Activated CD4-positive, alpha-beta T cell treated with anti-CD3 and anti-CD28 coated beads, Interleukin-2, Interleukin-6, amounts not matched to agents 100 ng/mL and 50 ng/mL, durations not matched to agents 16 hours and 8 hours (primary cell): Measurements from ENCODE around the gene FHOD3.

ENCODE experiments used
- DNase-seq: peaks from one replicate; pipeline ENCODE4 v3.0.0-alpha.2; 2020

The FHOD3 gene

GRCh38 chr18:36608107-36608506 lies 310.6 kb downstream of the FHOD3 start:
- DNase-seq, result no peak

- no peak for DNase-seq
Measured at GRCh38 chr18:36610258-36610657, 312.7 kb downstream of the FHOD3 start.

GRCh38 chr18:36610661-36611060 lies 313.1 kb downstream of the FHOD3 start:
- DNase-seq, result no peak

- no peak for DNase-seq
Measured at GRCh38 chr18:36613069-36613468, 315.6 kb downstream of the FHOD3 start.

- no peak for DNase-seq
Measured at GRCh38 chr18:36613810-36614209, 316.3 kb downstream of the FHOD3 start.

DNA sequence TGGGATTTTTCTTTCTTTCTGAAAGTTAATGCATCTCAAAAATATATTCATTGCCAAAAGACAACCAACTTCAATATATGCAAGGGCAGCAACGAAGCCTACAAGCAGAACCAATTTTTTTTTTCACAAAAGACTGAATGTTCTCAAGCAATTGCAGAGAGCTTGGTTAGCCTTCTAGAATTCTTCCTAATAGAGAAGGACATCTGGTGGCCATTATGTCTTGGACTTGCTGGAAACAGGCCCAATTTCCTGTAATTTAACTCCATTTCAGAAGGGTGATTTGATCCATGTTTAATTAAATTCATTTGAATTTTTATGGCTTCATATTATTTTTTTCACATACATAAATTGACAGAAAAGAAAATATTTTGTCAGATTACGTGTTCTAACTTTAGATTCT lies 323.3 kb downstream of the FHOD3 start:
- DNase-seq, result no peak

DNA sequence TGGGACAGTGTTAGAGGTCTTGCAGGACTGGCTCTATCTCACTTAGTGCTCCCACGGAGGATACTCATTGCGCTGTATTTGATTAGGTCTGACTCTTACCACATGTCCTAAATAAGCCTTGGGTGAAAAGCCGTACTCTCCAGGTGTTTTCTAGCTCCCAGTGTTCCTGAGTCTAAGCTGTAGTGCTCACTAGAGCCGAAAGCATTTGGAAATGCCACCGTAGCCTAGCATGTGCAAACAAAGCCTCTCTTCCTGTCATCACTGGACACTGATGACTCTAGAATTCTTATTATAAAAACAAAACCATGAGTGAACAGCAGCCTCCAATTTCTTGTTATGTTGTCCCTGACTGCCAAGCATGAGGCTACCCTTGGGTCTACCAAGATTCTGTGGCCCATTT lies 325.1 kb downstream of the FHOD3 start:
- no peak for DNase-seq

DNA sequence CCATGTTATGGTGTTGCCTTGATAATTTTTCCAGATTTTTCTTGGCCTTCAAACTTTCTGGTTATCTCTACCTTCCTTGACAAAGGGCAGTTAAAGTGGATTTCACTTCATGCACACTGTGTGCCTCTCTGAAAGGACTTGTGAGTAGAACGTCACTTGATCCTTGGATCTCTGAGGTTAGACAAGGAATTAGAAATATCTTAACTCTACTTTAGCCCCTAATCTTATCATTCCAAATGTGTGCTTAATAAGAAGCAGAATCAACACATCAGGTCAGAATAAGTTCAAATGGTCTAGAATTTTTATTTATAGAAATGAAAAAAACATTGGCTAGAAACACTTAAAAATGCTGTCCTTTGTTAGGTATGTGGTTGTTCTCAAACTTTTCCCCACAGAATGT lies 325.6 kb downstream of the FHOD3 start:
- DNase-seq, result no peak

DNA sequence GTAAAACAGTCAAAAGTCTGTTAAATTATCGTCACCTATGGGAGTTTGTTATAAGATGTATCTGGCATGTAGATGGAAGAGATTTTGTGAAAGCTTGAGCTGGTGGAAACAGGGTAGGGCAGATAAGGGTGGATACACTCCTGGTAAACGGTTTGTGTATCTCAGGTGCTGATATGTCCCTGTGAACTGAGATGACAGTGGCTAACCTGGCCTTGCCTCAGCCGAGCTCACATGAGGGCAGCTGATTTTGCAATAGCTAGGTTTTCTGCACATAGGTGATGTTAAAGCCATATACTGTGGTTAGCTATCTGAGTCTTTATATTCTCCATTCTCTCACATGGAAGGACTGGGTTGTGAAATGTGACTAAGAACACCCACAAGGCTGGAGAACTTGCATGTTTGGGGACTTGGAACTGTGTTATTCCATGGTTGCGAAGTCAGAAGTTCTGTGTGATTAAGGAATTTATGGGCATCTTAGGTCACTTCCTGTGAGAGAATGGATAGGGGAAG lies 326.2 kb downstream of the FHOD3 start:
- DNase-seq, result no peak

DNA sequence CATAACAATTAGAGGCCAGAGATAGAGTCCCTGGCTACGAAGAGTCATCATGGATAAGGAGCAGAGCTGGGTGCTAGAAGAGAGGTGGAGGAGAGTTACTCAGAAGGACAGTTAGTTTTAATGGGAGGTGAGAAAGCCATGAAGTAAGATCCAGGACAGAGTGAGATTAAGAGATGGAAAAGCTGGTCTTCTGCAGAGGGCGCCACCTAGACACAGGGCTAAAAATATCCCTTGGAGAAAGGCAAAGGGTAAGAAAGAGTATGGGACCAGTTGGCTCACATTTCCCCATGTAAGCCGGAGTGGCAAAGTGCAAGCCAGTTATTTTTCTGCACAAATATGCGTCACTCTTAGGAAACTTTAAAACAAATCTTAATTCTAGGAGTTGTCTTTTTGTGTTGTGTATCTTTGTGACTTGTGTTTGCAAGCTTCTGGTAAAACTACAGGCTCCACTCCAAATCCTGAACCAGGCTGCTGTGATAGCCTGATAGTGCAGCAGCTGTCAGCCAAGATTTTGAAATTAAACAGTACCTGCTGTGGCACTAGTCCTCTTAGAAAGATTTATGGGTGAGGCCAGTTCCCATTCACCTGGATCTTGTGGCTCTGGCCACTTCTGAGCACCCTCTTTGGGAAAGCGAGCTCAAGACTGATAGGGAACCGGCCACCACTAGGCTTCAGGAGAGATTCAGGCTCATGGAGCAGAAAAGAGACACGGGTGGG lies 327.1 kb downstream of the FHOD3 start:
- no peak for DNase-seq

DNA sequence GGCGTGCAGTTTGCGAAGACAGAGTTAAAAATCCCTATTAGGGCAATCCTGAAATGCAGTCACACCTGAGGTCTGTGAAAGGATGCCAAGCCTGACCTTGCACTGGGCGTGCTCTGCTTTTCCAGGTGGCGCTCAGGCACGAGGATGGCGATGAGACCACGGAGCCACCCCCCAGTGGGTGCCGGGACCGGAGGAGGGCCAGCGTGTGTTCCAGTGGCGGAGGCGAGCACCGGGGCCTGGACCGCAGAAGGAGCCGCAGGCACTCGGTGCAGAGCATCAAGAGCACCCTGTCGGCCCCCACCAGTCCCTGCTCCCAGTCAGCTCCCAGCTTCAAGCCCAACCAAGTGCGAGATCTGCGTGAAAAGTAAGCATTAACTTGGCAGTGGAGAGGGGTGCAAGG lies 327.9 kb downstream of the FHOD3 start:
- DNase-seq, result no peak

GRCh38 chr18:36627637-36628036 lies 330.1 kb downstream of the FHOD3 start:
- no peak for DNase-seq

GRCh38 chr18:36628435-36629137 lies 331.1 kb downstream of the FHOD3 start:
- DNase-seq, result no peak

DNA sequence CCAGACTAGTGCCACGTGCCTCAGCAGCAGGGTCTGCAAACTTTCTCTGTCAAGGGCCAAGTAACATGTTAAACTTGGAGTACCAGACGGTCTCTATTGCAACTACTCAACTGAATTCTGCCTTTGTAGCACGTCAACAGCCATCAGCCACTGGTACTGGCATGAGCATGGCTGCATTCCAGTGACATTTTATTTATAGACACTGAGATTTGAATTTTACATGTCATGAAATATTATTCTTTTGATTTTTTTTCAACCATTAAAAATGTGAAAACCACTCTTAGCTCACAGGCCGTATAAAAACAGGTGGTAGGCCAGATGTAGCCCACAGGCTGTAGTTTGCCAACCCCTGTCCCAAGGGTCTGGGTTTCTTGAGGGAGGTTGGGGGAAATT lies 331.6 kb downstream of the FHOD3 start:
- DNase-seq, result no peak

GRCh38 chr18:36629836-36630235 lies 332.3 kb downstream of the FHOD3 start:
- DNase-seq, result no peak

GRCh38 chr18:36630917-36631316 lies 333.4 kb downstream of the FHOD3 start:
- no peak for DNase-seq

DNA sequence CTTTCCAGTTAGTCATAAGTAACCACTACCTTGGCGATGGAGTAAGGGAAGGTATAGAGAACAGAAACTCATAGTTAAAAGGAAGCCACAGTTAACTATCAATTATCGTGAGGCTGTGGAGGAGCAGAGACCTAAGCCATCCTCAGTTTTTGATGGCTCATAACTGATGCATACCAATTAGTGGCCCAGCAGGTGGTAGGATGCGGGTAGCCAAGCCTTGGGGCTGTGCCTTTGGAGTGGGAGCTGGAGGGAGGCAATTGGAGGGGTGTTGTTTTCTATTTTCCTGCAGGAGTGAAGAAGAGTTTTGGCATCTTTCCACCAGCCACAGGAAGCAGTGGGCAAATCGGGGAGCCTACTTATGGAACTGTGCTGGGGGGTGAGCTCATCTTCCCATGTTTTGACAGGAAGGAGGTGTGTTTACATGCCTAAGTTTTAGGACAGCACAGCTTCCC lies 336.5 kb downstream of the FHOD3 start:
- no peak for DNase-seq

DNA sequence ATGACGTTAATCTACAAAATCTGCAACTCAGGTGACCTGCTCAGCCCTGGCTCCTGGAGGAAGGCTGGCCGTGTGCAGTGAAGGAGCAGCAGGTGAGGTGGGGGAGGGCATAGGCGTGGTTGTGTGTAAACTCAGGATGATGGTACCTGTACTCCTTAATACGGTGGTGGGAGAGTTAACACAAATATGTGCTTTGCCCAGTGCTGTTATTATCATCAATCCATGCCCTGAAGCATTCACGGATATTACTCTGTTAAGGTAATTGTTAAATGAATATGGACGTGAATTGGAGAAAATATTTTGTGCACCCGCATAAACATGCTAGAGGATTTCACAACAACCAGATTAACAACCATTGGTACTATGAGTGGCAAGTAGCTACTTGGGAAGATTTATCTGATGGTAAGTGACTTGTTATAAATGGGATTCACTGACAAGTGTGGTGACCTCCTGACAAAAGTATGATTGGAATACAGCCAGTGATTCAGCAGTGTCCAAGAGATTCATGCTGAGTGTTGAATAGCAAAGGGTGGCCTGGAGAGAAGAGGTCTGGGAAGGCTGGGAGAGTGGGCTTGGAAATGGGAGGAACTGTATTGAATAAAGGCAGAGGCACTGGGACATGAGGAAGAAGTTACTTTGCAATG lies 337.2 kb downstream of the FHOD3 start:
- no peak for DNase-seq

- DNase-seq, result no peak
Measured at GRCh38 chr18:36635414-36636096, 338.0 kb downstream of the FHOD3 start.

- DNase-seq, result no peak
Measured at GRCh38 chr18:36636237-36636817, 338.8 kb downstream of the FHOD3 start.

DNA sequence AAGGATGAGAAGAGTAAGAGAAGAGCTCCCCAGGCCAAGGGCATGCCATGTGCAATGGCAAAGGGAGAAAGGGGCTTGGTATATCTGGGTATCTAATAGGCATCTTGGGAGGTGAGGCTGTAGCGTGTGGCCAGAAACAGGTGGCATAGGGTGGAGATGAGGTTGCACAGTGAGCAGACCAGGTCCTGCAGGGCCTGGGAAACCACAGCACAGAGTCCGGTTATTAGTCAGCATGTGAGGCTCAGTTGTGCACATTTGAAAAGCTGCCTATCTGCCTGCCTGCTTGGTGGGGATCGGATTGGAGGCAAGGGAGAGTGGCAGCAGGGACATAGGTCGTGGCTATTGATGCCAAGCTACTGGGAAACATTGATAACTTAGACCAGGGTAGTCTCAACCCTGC lies 340.7 kb downstream of the FHOD3 start:
- DNase-seq, result peak; percentile 26

DNA sequence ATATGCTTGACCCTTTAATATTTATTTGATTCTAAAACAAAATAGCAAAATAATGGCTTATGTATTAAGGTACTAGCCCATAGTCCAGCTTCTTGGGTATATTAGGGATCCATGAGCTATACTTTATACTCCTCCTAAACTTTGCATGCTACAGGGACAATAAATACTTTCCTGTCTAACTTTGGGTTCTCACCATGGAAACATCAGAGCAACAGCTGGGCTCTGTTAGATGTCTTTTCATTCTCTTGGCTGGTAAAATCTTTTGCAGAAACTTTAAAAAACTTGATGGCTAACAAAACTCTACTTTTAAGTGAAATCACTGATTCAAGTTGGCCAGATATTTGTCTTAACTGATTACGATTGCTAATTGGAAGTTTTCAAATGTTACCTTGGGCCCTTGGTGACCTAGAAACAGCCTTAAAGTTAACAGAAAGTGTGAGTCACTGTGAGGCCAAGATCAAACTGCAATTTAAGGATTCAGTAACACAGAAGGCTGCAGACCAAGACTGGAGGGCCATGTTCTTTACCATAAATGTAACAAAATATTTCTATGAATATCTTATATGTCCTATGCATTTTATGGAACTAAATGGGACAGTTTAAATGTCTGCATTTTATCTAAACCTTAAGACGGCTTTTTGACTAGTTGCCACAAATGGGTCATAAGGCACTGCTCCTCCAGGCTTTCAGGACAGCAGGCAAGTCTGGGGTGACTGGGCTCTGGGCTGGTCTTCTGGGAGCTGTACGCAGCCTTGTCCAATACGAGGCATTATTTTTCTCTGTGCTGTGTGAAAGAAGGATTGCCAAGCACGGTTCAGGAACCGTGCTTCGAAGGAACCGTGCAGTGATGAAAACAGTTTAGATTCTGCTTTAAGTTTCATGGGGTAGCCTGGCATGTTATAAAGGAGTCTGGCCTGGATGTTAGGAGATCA lies 342.8 kb downstream of the FHOD3 start:
- DNase-seq, result no peak
